ENCODE results near the gene CNTN4.

The CNTN4 gene

DNA sequence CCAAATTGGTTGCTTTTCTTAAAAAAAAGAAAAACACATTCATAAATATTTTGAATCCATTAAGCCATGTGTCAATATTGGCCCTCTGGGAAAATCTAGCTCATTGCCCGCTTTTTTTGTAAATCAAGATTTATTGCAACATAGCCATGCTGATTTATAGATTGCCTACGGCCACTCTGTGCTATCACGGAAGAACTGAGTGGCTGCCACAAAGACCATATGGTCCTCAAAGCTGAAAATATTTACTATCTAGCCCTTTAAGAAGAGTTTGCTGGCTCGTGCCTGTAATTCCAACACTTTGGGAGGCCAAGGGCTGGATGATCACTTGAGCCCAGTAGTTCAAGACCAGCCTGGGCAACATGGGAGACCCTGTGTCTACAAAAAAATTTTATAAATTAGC, 965.6 kb downstream of the CNTN4 start:
- DNase-seq (ENCODE audit: low read depth): no peak

DNA sequence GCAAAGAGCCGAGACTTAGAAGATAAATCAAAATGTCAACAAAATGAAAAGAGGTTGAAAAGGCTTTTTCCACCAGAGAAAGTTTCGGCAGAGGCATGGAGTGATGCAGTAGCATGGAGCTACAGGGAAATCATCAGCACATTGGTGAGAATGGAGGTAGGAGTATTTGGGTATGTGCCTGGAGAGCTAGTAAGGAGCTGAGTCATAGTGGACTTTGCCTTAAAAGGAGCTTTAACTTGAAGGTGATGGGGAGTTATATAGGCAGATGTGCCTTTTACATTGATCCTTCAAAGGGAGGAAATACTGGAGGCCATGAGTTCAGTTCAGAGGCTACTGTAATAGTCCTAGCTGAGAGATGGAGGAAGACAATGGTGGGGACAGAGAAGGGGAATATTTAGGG, 967.2 kb downstream of the CNTN4 start:
- DNase-seq (ENCODE audit: low read depth): no peak

DNA sequence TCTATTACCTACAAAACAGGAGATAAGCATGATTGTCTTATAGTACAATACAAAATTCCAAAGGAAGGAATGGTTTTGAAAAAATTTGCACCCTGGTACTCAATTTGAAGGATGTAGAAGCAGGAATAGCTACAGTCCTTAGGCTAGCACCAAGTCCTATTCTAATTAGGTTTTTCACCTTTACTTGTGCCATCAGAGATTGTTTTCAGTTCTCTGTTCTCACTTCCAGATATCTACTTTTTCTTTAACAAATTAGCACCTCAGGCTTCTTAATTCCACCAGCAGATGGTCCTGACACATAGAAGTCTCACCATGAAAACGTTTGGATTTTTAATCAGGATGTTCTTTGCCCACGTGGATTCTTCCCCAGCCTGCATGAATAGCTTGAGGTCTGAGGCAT, 967.7 kb downstream of the CNTN4 start:
- no peak for DNase-seq (ENCODE audit: low read depth)

DNA sequence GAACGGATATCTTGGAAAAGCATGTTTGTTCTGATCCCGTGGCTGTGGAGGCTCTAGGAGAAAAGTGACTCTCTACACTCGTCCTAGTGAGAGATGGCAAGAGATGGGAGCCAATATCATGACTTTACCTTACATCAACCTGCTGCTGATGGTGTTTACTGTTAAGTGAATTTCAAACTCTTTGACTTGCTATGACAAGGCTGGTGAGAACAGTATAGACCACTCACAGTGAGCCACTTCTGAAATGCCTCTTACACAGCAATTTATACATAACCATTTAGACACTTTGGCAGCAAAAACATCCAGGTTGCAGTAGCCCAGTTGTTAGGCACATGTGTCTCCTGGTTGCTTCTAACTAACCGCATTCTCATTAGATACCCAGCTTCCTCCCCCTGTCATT, 968.2 kb downstream of the CNTN4 start:
- no peak for DNase-seq (ENCODE audit: low read depth)

DNA sequence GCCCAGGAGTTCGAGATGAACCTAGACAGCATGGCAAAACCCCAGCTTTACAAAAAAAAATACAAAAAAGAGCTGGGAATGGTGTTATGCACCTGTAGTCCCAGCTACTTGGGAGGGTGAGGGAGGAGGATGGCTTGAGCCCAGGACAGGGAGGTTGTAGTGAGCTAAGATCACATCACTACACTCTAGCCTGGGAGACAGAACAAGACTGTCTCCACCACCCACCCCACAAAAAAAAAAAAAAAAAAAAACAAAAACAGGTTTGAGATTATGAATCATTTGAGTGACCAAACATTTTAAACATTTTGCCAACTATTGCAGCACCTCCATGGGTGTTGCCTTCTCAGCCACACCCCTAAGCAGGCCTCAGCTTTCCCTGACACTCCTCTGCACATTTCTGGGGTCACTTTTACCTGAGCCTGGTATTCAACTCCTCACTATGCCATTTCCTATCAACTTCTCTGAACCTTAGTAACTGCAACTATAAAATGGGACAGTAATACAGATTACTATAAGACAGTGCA, 969.8 kb downstream of the CNTN4 start:
- no peak for DNase-seq (ENCODE audit: low read depth)

DNA sequence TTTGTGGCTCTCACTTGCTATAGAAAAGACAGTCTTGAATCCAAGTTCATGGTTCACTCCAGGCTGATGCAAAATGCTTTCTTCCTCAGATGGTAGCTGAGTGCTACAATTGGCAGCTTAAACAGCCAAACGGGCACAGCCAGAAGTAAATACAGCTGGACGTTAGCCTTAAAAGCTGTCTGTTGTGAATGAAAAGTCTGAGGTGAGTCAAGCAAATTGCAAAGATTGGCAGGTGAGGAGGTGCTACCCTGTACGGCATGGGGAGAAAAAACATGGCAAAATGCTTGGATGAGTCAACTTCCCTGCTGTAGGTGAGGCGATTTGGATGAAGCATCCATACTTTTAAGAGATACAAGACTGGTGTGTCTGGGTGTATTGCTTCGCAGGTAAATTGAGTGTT, 971.1 kb downstream of the CNTN4 start:
- no peak for DNase-seq (ENCODE audit: low read depth)

DNA sequence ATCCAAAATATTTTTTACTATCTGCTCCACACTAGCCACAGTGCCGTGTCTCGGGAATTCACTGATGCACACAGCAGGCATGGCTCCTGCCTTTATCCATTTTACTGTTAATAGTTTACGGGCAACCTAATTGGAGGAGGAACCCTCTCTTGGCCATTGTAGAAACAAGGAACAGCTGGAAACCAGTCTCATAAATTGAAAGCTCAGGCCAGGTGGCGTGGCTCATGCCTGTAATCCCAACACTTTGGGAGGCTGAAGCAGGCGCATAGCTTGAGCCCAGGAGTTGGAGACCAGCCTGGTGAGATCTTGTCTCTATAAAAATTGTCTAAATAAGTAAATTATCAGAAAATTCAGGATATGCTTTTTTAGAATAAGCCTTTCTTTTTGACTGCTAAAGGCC, 972.5 kb downstream of the CNTN4 start:
- no peak for DNase-seq (ENCODE audit: low read depth)

DNA sequence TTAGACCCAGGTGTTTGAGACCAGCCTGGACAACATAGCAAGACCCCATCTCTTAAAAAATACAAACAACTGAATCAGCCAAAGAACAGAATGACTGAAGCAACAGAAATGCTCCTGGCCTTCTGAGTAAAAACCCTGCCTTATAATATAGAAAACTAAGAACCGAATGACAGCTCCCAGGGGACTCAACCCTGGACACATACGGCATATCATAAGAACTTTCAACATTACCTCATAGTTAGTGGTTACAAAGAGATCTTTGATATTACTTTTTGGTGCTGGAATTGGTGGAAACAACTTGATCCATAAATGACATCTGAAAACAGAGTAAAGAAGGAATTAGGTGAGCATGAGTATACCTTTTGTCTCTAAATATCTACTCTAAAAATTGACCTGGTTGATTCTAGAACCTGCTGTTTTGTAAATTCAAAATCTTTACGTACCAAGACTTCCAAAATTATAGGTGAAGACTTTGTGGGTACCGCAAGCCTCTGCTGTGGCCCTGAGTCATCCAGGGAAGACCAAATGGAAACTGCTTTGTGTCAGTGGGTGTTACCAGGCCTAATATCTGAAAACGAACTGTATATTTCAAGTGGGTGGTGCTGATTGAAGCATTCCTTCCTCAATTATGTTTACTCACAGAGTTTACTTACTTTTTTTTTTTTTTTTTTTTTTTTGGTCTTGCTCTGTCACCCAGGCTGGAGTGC, 976.0 kb downstream of the CNTN4 start:
- DNase-seq (ENCODE audit: low read depth): no peak

DNA sequence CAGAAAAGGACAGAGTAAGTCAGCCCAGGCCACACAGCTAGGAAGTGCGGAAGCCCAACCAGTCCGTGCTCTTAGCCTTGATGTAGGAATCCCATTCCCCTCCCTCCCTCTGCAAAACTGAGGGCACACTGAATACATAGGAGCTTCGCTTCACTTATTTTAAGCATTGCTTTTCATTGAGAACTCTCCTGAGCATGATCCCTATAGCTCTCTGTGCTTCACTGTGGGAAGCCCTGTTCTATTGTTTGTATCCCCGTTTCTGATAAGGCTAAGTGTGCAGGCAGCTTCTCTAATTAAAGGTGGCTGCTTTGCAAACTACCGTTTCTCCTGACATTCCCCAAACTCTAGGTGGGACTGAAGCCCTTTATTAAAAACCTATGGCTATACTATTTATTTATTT, 981.6 kb downstream of the CNTN4 start:
- DNase-seq (ENCODE audit: low read depth): no peak

DNA sequence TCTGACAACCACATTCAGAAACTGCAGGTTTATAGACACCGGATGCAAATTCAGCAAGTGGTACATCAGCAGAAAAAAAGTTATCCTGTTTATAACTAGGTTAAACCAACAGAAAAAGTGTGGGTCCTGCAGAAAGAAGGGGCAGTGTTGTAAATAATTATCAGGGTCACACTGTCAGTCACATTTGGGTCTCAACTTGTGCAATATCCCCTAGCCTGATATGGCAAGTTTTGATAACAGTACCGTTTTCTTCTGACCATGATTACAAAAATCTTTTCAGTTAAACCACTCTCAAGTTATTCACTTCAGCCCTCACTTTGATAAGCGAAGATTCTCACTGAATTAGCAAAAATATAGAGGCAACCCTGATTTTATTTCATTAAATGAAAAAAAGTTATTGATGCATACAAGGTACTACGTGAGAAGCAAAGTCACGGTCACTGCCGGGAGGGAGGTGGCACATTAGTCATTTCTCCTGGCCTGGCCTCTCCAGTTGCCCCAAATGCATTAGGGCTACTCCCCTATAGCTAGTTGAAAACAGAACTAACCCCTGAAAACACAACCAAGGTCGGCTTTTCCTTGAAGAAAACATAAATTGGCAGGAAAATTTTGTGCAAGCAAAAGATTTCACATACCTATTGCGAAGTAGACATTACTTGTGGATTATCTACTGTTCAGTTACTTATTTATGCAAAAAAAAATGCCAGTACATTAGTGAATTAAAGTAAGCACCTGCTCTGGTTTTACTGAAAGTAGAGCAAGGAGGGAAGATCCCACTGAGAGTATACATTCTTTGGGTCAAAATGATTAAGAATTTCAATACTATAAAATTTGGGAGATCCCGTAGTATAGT, 982.9 kb downstream of the CNTN4 start:
- no peak for DNase-seq (ENCODE audit: low read depth)

DNA sequence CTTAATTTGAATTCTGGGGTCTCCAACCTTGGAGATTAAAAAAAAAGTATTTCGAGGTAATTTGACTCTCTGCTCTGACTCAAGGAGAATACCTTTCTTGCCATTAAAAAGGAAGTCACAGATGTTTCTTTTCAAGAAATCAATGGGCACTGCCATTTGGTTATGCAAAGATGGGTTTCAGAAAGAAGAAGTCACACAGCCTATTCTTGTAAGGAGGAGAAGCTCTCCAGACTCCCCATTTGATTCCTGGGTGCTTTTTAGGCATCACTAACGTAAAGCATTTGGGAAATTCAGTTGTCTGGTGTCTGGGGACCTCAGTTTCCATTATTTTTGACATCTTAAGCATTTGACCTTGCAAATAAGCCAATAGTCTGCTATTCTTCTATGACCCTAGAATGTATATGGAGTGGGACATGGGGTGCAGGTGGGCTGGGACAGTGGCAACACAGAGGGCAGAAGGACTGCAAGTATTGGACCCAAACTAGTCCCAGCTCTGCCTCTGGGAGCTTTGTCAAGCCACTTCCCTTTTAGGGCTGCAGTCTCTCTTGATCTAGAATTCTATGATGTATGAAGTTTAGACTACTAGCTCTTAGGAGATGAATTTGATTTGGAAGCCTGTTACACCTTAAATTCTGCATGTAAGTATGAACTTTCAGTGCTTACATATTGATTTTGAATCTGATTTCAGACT, 983.7 kb downstream of the CNTN4 start:
- no peak for DNase-seq (ENCODE audit: low read depth)

DNA sequence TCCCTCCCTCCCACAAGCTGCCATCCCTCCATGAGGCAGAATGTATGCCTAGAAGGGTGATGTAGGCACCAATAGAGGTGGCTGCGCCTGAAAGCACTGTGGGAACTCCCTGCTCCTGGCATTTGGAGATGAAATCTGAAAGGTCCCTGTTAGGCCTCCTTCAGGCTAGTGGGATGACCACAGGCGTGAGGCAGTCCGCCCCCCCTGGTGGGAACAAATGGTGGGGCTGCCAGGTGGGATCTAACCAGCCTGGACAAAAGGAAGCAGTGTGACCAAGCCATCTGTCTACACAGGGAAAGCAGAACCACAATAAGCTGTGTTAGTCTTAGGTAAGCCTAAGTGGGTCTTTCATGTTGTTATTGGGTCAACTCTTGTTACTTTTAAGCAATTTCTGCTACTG, 986.2 kb downstream of the CNTN4 start:
- DNase-seq (ENCODE audit: low read depth): no peak

DNA sequence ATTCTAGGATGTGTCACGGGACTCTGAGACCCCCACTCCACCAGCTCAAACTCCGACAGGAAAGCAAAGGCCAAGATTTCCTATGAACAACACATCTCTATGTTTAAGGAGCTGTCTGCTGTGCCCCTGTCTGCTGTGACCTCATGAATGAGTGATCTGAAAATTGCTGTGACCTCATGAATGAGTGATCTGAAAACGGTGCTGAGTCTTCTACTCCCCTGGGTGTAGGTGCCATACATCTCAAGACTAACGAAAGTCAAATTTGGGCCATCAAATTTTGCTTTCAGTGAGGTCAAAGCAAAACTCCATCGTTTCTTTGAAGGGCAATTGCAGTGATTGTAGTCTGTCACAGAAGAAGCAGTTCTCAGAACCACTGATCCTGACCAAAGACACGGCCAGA, 987.1 kb downstream of the CNTN4 start:
- DNase-seq (ENCODE audit: low read depth): no peak

DNA sequence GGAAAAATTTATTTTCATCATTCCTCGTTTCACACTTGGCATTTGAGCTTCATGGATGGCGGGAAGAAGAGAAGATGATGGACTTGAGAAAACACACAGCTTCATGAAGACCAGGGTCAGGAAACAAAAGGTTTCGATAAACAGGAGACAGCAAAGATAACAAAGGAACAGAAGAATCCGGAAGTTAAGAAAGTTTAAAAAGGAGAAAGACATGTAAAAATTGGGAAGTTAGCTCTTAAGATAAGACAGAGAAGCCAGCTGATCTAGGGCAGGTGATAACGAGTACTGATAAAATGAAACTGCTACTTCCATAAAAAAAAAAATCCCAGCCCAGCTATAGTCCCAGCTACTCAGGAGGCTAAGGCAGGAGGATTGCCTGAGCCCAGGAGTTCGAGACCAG, 987.6 kb downstream of the CNTN4 start:
- no peak for DNase-seq (ENCODE audit: low read depth)

DNA sequence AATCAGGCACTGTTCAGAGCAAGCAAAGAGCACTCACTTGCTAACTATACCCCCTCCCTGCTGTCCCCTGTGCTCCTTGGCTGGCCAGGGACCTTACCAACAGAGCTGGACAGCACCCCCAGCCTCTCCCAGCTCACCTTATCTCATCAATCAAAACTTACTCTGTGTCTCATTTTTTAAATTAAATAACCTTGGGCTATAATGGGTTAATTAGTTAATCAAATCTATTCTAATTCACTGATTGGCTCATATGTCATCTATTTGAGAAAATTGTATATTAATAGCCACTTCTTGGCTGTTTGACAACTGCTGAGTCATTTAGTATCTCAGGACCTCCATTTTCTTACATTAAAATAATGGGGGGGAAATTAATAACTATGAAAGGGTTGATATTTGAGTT, 988.6 kb downstream of the CNTN4 start:
- DNase-seq (ENCODE audit: low read depth): no peak

DNA sequence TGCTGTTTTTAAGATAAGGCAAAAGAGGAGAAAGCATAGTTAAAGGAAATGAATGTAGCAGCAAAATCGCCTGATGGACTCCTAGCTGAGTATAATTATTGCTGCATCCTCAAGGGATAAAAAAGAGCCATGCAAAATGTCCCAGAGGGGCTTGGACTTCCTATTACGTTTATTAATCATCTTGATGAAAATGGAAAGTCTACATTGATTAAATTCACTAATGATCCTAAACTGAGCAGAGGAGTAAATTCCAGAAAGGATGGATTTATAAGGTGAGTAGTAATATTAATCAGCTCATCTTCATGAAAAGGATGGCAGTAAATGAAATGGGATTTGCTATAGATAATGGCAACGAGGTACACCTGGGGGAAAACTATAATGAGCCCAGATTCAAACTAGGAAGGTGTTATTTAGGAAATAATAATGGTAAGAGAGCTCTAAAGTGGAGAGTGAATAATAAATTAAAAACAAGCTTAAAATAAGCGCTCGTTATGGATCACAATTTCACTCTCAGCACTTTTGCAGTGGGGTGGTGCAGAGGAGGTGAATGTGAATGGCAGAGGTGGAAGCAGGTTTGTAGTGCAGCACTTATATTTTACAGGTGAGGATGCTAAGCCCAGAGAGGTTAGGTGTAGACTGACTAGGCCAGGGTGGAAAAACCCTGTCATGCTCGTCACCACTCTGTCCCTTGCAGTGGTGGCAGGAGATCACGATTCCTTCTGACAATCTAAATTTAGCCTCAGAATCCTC, 989.2 kb downstream of the CNTN4 start:
- DNase-seq (ENCODE audit: low read depth): no peak

DNA sequence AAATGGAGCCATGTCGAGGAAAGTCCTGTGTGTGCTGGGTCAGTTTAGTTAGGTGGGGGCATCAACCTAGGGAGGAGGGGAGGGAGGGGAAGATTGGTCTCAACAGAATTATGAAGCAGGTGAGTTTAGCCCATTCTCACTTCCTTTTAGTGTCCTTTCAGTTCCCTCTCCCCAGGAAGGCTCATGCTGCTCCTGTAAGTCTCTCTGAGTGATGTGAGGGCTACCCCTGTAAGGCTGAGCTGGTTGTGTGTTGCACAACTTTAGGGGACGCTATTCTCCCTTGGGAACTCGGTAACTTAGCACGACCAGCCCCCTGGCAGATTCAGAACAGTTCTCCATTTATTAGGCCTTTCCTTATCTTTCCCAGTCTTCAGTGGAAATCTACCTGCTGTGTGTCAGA, 990.4 kb downstream of the CNTN4 start:
- DNase-seq (ENCODE audit: low read depth): no peak

DNA sequence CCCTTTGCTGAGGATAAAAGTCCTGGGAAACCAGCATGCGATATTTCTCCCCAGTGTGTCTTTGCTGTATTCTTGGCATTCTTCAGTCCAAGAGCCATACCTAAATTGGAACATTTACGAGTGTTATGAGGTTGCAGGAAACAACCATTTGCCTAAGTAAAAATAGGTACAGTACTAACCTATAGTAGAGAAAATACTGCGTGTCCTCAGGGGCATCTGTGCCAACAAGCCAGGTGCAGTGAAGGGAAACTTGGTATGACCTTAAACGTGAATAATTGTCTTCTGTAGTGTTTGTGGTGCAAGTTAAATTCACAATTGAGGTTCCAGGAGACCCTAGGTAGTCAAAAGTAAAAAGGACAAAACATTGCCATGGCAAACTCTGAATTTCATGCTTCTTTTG, 999.3 kb downstream of the CNTN4 start:
- no peak for DNase-seq (ENCODE audit: low read depth)

DNA sequence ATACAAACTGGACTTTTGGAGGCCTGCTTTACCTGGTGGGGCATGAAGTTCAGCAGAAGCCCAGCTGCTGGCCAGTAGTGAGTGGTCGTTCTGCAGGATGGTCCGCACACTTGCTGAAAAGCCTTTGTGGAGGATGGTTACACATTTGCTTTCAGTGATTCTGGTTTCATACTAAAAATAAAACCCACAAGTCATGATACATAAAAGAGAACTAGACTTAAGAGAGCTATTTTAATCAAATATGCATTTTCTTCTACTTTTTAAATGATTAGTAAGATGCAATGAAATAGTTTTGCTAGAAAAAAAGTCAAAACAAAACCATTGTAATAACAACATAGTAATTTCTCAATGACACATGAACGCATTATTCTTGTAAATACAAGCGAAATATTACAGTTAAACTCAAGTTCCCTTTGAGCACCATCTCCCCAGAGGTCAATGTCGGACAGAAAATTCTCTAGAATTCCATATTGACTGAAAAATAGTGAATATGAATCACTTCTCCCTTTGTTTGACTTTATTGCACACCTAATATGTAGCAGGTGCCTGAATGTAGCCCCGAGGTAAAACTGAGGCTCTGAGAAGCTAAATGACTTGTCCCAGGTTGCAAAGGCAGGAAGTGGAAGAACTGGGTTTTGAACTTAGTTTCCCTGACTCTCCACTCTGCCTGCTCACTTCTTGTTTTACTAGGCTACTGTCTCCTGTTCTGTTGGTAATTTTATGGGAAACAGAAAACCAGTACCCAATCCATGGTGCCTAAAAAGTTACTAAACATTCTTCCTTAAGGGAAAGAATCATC, 1003.2 kb downstream of the CNTN4 start:
- DNase-seq (ENCODE audit: low read depth): no peak

DNA sequence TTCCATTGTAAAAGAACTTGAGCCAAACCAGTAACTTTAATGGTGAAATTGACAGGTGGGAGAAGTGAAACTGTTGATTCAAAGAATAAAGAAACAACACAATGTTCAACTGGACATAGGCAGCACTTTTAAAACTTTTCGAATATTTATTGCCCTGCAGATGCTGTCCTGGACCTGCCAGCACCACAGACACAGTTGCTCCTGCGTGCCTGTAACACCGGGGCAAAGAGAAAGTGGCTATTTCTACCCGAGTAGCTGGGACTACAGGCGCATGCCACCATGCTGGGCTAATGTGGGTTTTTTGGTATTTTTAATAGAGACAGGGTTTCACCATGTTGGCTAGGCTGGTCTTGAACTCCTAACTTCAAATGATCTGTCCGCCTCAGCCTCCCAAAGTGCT, 1004.1 kb downstream of the CNTN4 start:
- no peak for DNase-seq (ENCODE audit: low read depth)

DNA sequence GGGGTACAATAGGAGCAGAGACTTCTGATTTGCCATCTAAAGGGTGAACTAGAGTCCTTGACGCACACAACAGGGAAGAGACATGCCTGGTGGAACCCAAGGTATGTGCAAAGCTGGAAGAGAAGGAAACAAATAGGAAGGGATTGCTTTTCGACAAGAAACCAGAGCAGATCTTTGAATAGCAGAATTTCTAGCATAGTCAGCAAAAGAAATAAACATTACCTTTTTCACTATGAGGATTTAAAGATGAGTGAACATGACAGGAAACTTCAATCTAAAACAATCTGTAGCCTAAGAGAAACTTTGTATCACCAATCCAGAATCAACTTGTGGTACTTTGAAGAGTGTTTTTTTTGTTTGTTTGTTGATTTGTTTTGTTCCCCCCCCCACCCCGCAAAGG, 1006.6 kb downstream of the CNTN4 start:
- DNase-seq (ENCODE audit: low read depth): no peak
